Neural crest cell (in vitro differentiated cells): Measurements from ENCODE around the gene PDE6A. TPM values are rescaled to one million over a fixed set of nuclear protein-coding genes. Genes with fewer than 3 reads are reported as not detected.

Source experiments
- DNase-seq: peaks from one replicate; pipeline ENCODE4 v3.0.0; 2021; ENCODE audit warnings: low read depth, mixed read lengths, low spot score
- H3K27ac Mint-ChIP-seq: one replicate; pipeline ENCODE4 v1.8.0; 2021; ENCODE audit warnings: mild to moderate bottlenecking, mixed read lengths; ENCODE audit not compliant: unreplicated experiment
- H3K27me3 Mint-ChIP-seq: 2 replicates; pipeline ENCODE4 v1.8.0; 2021; ENCODE audit warnings: low read depth, mild to moderate bottlenecking, mixed read lengths
- H3K36me3 Mint-ChIP-seq: 2 replicates; pipeline ENCODE4 v1.8.0; 2021; ENCODE audit warnings: low read depth, mild to moderate bottlenecking, mixed read lengths
- H3K4me1 Mint-ChIP-seq: 2 replicates; pipeline ENCODE4 v1.8.0; 2021; ENCODE audit warnings: mixed read lengths
- H3K4me3 Mint-ChIP-seq: one replicate; pipeline ENCODE4 v1.8.0; 2021; ENCODE audit warnings: mild to moderate bottlenecking, mixed read lengths
- H3K9me3 Mint-ChIP-seq: 2 replicates; pipeline ENCODE4 v1.8.0; 2021; ENCODE audit warnings: mixed read lengths
- total RNA-seq: library from RNA; stranded (reverse); gene quantifications from 2 replicates; pipeline ENCODE4 v1.2.1, GENCODE V29; 2021
- TF ChIP-seq, protein P1 (sequence below): fragments of 200-600 bp; sonication (generic); conservative IDR thresholded peaks from 2 replicates; pipeline ENCODE4 v1.5.0; 2021; ENCODE audit warnings: antibody characterized with exemption, mild to moderate bottlenecking

Gene PDE6A
- total RNA-seq, 1 donor from 2014 or later, result not detected

DNA sequence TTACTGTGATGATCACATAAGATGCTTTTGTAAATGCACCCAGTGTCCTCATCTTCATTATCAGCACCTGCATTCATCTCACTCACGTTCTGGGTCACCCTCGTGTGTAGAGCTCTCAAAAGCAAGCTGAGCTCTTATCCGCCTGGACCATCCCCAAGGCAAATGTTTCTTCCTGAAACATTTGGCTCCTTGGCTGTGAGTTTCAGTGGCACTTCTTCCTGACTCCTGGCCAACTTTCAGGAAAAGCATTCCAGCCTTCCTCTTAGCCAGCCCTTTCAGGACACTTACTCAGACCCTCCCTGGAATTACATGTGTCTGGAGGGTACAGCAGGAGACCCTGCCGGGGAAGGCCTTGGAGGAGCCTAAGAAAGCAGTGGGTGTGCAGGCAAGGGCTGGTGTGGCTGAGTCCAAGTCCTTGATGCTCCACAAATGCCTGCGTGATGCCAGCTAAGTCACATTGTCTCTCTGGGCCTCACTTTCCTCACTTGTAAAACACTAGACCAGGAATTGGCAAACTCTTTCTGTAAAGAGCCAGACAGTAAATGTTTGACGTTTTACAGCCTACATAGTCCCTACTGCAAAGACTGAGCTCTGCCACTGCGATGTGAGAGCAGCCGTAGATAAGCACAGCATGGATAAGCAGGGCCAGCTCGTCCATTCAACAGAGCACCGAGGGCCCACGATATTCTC is 72.1 kb downstream of the PDE6A start:
- TF ChIP-seq, protein P1, sequence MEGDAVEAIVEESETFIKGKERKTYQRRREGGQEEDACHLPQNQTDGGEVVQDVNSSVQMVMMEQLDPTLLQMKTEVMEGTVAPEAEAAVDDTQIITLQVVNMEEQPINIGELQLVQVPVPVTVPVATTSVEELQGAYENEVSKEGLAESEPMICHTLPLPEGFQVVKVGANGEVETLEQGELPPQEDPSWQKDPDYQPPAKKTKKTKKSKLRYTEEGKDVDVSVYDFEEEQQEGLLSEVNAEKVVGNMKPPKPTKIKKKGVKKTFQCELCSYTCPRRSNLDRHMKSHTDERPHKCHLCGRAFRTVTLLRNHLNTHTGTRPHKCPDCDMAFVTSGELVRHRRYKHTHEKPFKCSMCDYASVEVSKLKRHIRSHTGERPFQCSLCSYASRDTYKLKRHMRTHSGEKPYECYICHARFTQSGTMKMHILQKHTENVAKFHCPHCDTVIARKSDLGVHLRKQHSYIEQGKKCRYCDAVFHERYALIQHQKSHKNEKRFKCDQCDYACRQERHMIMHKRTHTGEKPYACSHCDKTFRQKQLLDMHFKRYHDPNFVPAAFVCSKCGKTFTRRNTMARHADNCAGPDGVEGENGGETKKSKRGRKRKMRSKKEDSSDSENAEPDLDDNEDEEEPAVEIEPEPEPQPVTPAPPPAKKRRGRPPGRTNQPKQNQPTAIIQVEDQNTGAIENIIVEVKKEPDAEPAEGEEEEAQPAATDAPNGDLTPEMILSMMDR, result no peak
- H3K36me3 Mint-ChIP-seq, result no peaks in the 10 kb centered on the region
- H3K4me3 Mint-ChIP-seq, result no peak overlapping the region
- no peak for DNase-seq
- H3K27me3 Mint-ChIP-seq, result no peaks in the 10 kb centered on the region
- no peaks in the 10 kb centered on the region for H3K4me1 Mint-ChIP-seq
- H3K27ac Mint-ChIP-seq, result no peak overlapping the region
- H3K9me3 Mint-ChIP-seq, result no peaks in the 10 kb centered on the region

DNA sequence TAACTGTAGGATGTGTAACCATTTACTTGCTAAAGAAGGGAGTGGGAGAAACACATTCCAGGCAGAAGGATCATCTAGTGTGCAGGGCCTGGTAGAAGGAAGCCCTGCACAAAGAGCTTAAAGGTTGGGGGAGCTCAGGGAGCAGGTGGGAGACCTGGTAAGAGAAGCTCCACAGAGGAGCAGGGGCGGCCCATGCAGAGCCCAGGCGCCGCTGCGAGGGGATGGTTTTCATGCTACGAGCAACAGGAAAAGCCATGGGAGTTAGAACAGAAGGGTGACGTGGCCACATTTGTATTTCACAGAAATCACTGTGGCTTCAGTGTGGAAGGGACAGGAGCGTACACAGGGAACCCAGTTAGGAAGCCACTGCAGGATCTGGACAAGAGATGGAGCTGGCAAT is 73.1 kb downstream of the PDE6A start:
- H3K36me3 Mint-ChIP-seq, result no peaks in the 10 kb centered on the region
- H3K27ac Mint-ChIP-seq, result no peak overlapping the region
- H3K9me3 Mint-ChIP-seq, result peaks cover 2% of the 10 kb centered on the region
- no peak overlapping the region for H3K4me3 Mint-ChIP-seq
- no peaks in the 10 kb centered on the region for H3K27me3 Mint-ChIP-seq
- DNase-seq, result no peak
- H3K4me1 Mint-ChIP-seq, result no peaks in the 10 kb centered on the region
- TF ChIP-seq, protein P1, result no peak

DNA sequence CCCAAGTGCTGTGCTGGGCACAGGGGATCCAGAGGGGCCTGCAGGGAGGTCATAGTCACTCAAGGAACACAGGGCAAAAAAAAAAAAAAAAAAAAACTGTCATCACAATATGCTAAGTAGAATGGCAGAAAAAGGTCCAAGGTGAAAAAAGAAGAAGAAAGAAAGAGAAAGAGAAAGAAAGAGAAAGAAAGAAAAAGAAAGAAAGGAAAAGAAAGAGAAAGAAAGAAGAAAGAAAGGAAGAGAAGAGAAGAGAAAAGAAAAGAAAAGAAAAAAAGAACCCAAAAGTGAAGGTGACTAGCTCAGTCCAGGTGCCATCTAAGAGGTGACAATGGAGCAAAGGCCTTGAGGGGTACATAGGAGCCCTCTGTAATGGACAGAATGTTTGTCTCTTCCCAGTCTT is 73.9 kb downstream of the PDE6A start:
- Mint-ChIP-seq H3K27ac (no peak overlapping the region), H3K9me3 (peaks cover 2% of the 10 kb centered on the region), H3K4me1 (no peaks in the 10 kb centered on the region), H3K4me3 (no peak overlapping the region), H3K27me3 (no peaks in the 10 kb centered on the region), H3K36me3 (no peaks in the 10 kb centered on the region)
- TF ChIP-seq, protein P1, result no peak
- DNase-seq, result no peak

- no peak overlapping the region for H3K27ac Mint-ChIP-seq
- no peak for DNase-seq
- TF ChIP-seq, protein P1, result no peak
- H3K27me3 Mint-ChIP-seq, result no peaks in the 10 kb centered on the region
- no peaks in the 10 kb centered on the region for H3K4me1 Mint-ChIP-seq
- H3K9me3 Mint-ChIP-seq, result peaks cover 2% of the 10 kb centered on the region
- no peaks in the 10 kb centered on the region for H3K36me3 Mint-ChIP-seq
- H3K4me3 Mint-ChIP-seq, result no peak overlapping the region
Observed at GRCh38 chr5:149870232-149870631, 74.4 kb downstream of the PDE6A start.

DNA sequence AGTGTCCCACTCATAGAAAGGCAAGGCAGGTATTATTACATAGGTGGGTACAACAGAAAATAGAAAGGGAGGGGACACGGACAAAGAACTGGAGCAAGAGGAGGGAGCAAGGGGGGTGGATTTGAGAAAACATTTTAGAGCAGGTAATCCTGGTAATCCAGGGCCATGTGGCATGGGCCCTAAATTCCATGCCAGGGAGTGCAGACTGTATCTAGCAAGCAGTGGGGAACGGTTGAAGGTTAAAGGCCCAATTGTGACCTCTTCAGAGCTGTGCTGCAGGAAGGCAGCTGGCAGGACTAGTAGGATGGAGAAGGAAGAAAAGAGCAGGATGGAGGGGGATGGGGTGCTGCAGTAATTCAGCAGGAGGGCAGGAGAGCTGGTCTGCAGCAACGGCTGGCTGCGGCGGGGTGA is 75.2 kb downstream of the PDE6A start:
- no peak overlapping the region for H3K4me3 Mint-ChIP-seq
- DNase-seq, result no peak
- TF ChIP-seq, protein P1, result no peak
- H3K36me3 Mint-ChIP-seq, result no peaks in the 10 kb centered on the region
- H3K4me1 Mint-ChIP-seq, result no peaks in the 10 kb centered on the region
- no peak overlapping the region for H3K27ac Mint-ChIP-seq
- no peaks in the 10 kb centered on the region for H3K27me3 Mint-ChIP-seq
- H3K9me3 Mint-ChIP-seq, result peaks cover 2% of the 10 kb centered on the region
